ENCODE data around the gene G6PC2.
"Not testable (repeated sequence)": the region's sequence is repeated elsewhere in the genome, so short reads cannot be mapped to it uniquely, and the experiment has no call there.

The G6PC2 gene

GRCh38 chr2:168901003-168901402 lies at the start of gene G6PC2:
G6PC2 (plus strand) TSS chr2:168901291; CDS start chr2:168901332, 41 bp downstream.
- Histone ChIP-seq H3K27me3 (ENCODE audit: insufficient read depth, low read length) (peaks cover 42% of the 10 kb centered on the region), H2AFZ (ENCODE audit: low read length, unreplicated experiment) (no peak within 1 kb of the TSS), H3K4me3 (ENCODE audit: low read depth, low read length) (no peak within 1 kb of the TSS), H3K36me3 (ENCODE audit: insufficient read depth, low read length) (no peaks in the 10 kb centered on the region), H3K27ac (ENCODE audit: low read depth, low read length) (no peak within 1 kb of the TSS), H3K4me1 (ENCODE audit: control insufficient read depth, insufficient read depth, low read length, unreplicated experiment) (no peaks in the 10 kb centered on the region), H3K79me2 (ENCODE audit: control insufficient read depth, insufficient read depth, low read length, unreplicated experiment) (no peaks in the 10 kb centered on the region)

GRCh38 chr2:168851674-168852320 lies 49.3 kb upstream of the G6PC2 start:
- Histone ChIP-seq H3K4me3 (ENCODE audit: low read depth, low read length) (no peak overlapping the region), H2AFZ (ENCODE audit: low read length, unreplicated experiment) (no peak overlapping the region), H3K36me3 (ENCODE audit: insufficient read depth, low read length) (no peaks in the 10 kb centered on the region), H3K79me2 (ENCODE audit: control insufficient read depth, insufficient read depth, low read length, unreplicated experiment) (no peaks in the 10 kb centered on the region), H3K27ac (ENCODE audit: low read depth, low read length) (no peak overlapping the region), H3K27me3 (ENCODE audit: insufficient read depth, low read length) (no peaks in the 10 kb centered on the region), H3K4me1 (ENCODE audit: control insufficient read depth, insufficient read depth, low read length, unreplicated experiment) (peaks cover 6% of the 10 kb centered on the region)

GRCh38 chr2:168852481-168852880 lies 48.6 kb upstream of the G6PC2 start:
- no peak overlapping the region for H2AFZ ChIP-seq (ENCODE audit: low read length, unreplicated experiment)
- no peaks in the 10 kb centered on the region for H3K36me3 ChIP-seq (ENCODE audit: insufficient read depth, low read length)
- H3K79me2 ChIP-seq (ENCODE audit: control insufficient read depth, insufficient read depth, low read length, unreplicated experiment) = no peaks in the 10 kb centered on the region
- H3K4me3 ChIP-seq (ENCODE audit: low read depth, low read length) = no peak overlapping the region
- no peak overlapping the region for H3K27ac ChIP-seq (ENCODE audit: low read depth, low read length)
- peaks cover 6% of the 10 kb centered on the region for H3K4me1 ChIP-seq (ENCODE audit: control insufficient read depth, insufficient read depth, low read length, unreplicated experiment)
- H3K27me3 ChIP-seq (ENCODE audit: insufficient read depth, low read length) = no peaks in the 10 kb centered on the region

GRCh38 chr2:168853471-168853870 lies 47.6 kb upstream of the G6PC2 start:
- Histone ChIP-seq H3K4me3 (ENCODE audit: low read depth, low read length) (no peak overlapping the region), H3K36me3 (ENCODE audit: insufficient read depth, low read length) (no peaks in the 10 kb centered on the region), H3K79me2 (ENCODE audit: control insufficient read depth, insufficient read depth, low read length, unreplicated experiment) (no peaks in the 10 kb centered on the region), H3K27ac (ENCODE audit: low read depth, low read length) (no peak overlapping the region), H3K27me3 (ENCODE audit: insufficient read depth, low read length) (no peaks in the 10 kb centered on the region), H2AFZ (ENCODE audit: low read length, unreplicated experiment) (no peak overlapping the region), H3K4me1 (ENCODE audit: control insufficient read depth, insufficient read depth, low read length, unreplicated experiment) (peaks cover 6% of the 10 kb centered on the region)

GRCh38 chr2:168854651-168855050 lies 46.4 kb upstream of the G6PC2 start:
- H2AFZ ChIP-seq (ENCODE audit: low read length, unreplicated experiment) = no peak overlapping the region
- H3K4me3 ChIP-seq (ENCODE audit: low read depth, low read length) = no peak overlapping the region
- H3K36me3 ChIP-seq (ENCODE audit: insufficient read depth, low read length) = no peaks in the 10 kb centered on the region
- no peaks in the 10 kb centered on the region for H3K79me2 ChIP-seq (ENCODE audit: control insufficient read depth, insufficient read depth, low read length, unreplicated experiment)
- H3K27me3 ChIP-seq (ENCODE audit: insufficient read depth, low read length) = no peaks in the 10 kb centered on the region
- peaks cover 6% of the 10 kb centered on the region for H3K4me1 ChIP-seq (ENCODE audit: control insufficient read depth, insufficient read depth, low read length, unreplicated experiment)
- no peak overlapping the region for H3K27ac ChIP-seq (ENCODE audit: low read depth, low read length)

- Histone ChIP-seq H3K27ac (ENCODE audit: low read depth, low read length) (no peak overlapping the region), H3K4me1 (ENCODE audit: control insufficient read depth, insufficient read depth, low read length, unreplicated experiment) (peaks cover 6% of the 10 kb centered on the region), H3K27me3 (ENCODE audit: insufficient read depth, low read length) (no peaks in the 10 kb centered on the region), H3K4me3 (ENCODE audit: low read depth, low read length) (no peak overlapping the region), H3K79me2 (ENCODE audit: control insufficient read depth, insufficient read depth, low read length, unreplicated experiment) (no peaks in the 10 kb centered on the region), H3K36me3 (ENCODE audit: insufficient read depth, low read length) (no peaks in the 10 kb centered on the region), H2AFZ (ENCODE audit: low read length, unreplicated experiment) (no peak overlapping the region)
Observed at GRCh38 chr2:168855601-168856000, 45.5 kb upstream of the G6PC2 start.

- H3K4me1 ChIP-seq (ENCODE audit: control insufficient read depth, insufficient read depth, low read length, unreplicated experiment) = no peaks in the 10 kb centered on the region
- H2AFZ ChIP-seq (ENCODE audit: low read length, unreplicated experiment) = no peak overlapping the region
- no peak overlapping the region for H3K27ac ChIP-seq (ENCODE audit: low read depth, low read length)
- no peaks in the 10 kb centered on the region for H3K36me3 ChIP-seq (ENCODE audit: insufficient read depth, low read length)
- H3K79me2 ChIP-seq (ENCODE audit: control insufficient read depth, insufficient read depth, low read length, unreplicated experiment) = no peaks in the 10 kb centered on the region
- no peak overlapping the region for H3K4me3 ChIP-seq (ENCODE audit: low read depth, low read length)
- no peaks in the 10 kb centered on the region for H3K27me3 ChIP-seq (ENCODE audit: insufficient read depth, low read length)
Observed at GRCh38 chr2:168858146-168858545, 42.9 kb upstream of the G6PC2 start.

GRCh38 chr2:168867164-168867563 lies 33.9 kb upstream of the G6PC2 start:
- not testable (repeated sequence) for H3K4me3 ChIP-seq (ENCODE audit: low read depth, low read length); H3K79me2 ChIP-seq (ENCODE audit: control insufficient read depth, insufficient read depth, low read length, unreplicated experiment); H3K4me1 ChIP-seq (ENCODE audit: control insufficient read depth, insufficient read depth, low read length, unreplicated experiment); H2AFZ ChIP-seq (ENCODE audit: low read length, unreplicated experiment); H3K27ac ChIP-seq (ENCODE audit: low read depth, low read length); H3K27me3 ChIP-seq (ENCODE audit: insufficient read depth, low read length)
- peaks cover 11% of the 10 kb centered on the region; the same call in 1 of the 2 replicates for H3K36me3 ChIP-seq (ENCODE audit: insufficient read depth, low read length)

- not testable (repeated sequence) for H3K4me3 ChIP-seq (ENCODE audit: low read depth, low read length); H3K27ac ChIP-seq (ENCODE audit: low read depth, low read length); H3K27me3 ChIP-seq (ENCODE audit: insufficient read depth, low read length); H2AFZ ChIP-seq (ENCODE audit: low read length, unreplicated experiment); H3K79me2 ChIP-seq (ENCODE audit: control insufficient read depth, insufficient read depth, low read length, unreplicated experiment); H3K4me1 ChIP-seq (ENCODE audit: control insufficient read depth, insufficient read depth, low read length, unreplicated experiment)
- peaks cover 15% of the 10 kb centered on the region; the same call in 1 of the 2 replicates for H3K36me3 ChIP-seq (ENCODE audit: insufficient read depth, low read length)
Observed at GRCh38 chr2:168870369-168870768, 30.7 kb upstream of the G6PC2 start.

GRCh38 chr2:168870824-168871223 lies 30.3 kb upstream of the G6PC2 start:
- not testable (repeated sequence) for H2AFZ ChIP-seq (ENCODE audit: low read length, unreplicated experiment); H3K79me2 ChIP-seq (ENCODE audit: control insufficient read depth, insufficient read depth, low read length, unreplicated experiment); H3K27ac ChIP-seq (ENCODE audit: low read depth, low read length); H3K4me1 ChIP-seq (ENCODE audit: control insufficient read depth, insufficient read depth, low read length, unreplicated experiment); H3K4me3 ChIP-seq (ENCODE audit: low read depth, low read length); H3K27me3 ChIP-seq (ENCODE audit: insufficient read depth, low read length)
- H3K36me3 ChIP-seq (ENCODE audit: insufficient read depth, low read length) = peaks cover 15% of the 10 kb centered on the region; the same call in 1 of the 2 replicates

GRCh38 chr2:168874368-168875054 lies 26.6 kb upstream of the G6PC2 start:
- H3K4me1 ChIP-seq (ENCODE audit: control insufficient read depth, insufficient read depth, low read length, unreplicated experiment) = no peaks in the 10 kb centered on the region
- H3K27ac ChIP-seq (ENCODE audit: low read depth, low read length) = no peak overlapping the region
- peaks cover 15% of the 10 kb centered on the region; the same call in 1 of the 2 replicates for H3K36me3 ChIP-seq (ENCODE audit: insufficient read depth, low read length)
- H3K27me3 ChIP-seq (ENCODE audit: insufficient read depth, low read length) = no peaks in the 10 kb centered on the region
- H3K4me3 ChIP-seq (ENCODE audit: low read depth, low read length) = no peak overlapping the region
- no peaks in the 10 kb centered on the region for H3K79me2 ChIP-seq (ENCODE audit: control insufficient read depth, insufficient read depth, low read length, unreplicated experiment)
- H2AFZ ChIP-seq (ENCODE audit: low read length, unreplicated experiment) = no peak overlapping the region

Measured in ACC112 (cell line).